Suprapubic skin (tissue), 4 donors: ENCODE results near the gene PIGL. TPM values are rescaled to one million over a fixed set of nuclear protein-coding genes. Genes with fewer than 3 reads are reported as not detected.

Experiments
- DNase-seq, 2 donors: peaks; one replicate each; pipeline ENCODE4 v3.0.0-alpha.2; 2019; ENCODE audit warnings: low spot score in 2 of 2
- H3K27ac ChIP-seq: fragments of 200-600 bp; sonication (generic); one replicate; pipeline ENCODE4 v1.5.1; 2019
- H3K27me3 ChIP-seq: fragments of 200-600 bp; sonication (generic); one replicate; pipeline ENCODE4 v1.5.1; 2019
- H3K36me3 ChIP-seq: fragments of 200-600 bp; sonication (generic); one replicate; pipeline ENCODE4 v1.5.1; 2019
- H3K4me1 ChIP-seq: fragments of 200-600 bp; sonication (generic); one replicate; pipeline ENCODE4 v1.5.1; 2019
- H3K4me3 ChIP-seq: fragments of 200-600 bp; sonication (generic); one replicate; pipeline ENCODE4 v1.5.1; 2019; ENCODE audit warnings: mild to moderate bottlenecking
- H3K9me3 ChIP-seq: fragments of 200-600 bp; sonication (generic); one replicate; pipeline ENCODE4 v1.5.1; 2019
- CTCF ChIP-seq, 2 donors: fragments of 200-600 bp in 1 of 2; fragments of 450-650 bp in 1 of 2; sonication (generic) in 1 of 2; IDR thresholded peaks; one replicate each; pipeline ENCODE4 v1.5.1; 2016 to 2019; ENCODE audit warnings: antibody characterized with exemption in 2 of 2, mild to moderate bottlenecking in 1 of 2, moderate library complexity in 1 of 2
- EP300 ChIP-seq: sonication (generic); formaldehyde crosslinking; IDR thresholded peaks from one replicate; pipeline ENCODE4 v1.6.1; 2017; ENCODE audit warnings: antibody characterized with exemption
- POLR2A ChIP-seq, 2 donors: fragments of 450-650 bp; IDR thresholded peaks; one replicate each; pipeline ENCODE4 v1.6.1; 2017; ENCODE audit warnings: antibody characterized with exemption in 2 of 2, mild to moderate bottlenecking in 2 of 2, moderate library complexity in 2 of 2
- POLR2AphosphoS5 ChIP-seq, 3 donors: sonication (generic); formaldehyde crosslinking; IDR thresholded peaks; one replicate each; pipeline ENCODE4 v1.6.1; 2017; ENCODE audit warnings: antibody characterized with exemption in 3 of 3
- WGBS: methylation state at CpG from one replicate; pipeline ENCODE4 v1.1.5; 2018; 5-methylcytosine and 5-hydroxymethylcytosine counted together
- total RNA-seq, 4 donors: library from RNA; depleted of rRNA; stranded (reverse); fragments of >200 nt; gene quantifications; one replicate each; pipeline ENCODE4 v1.1.0, GENCODE V29; 2016

PIGL gene
- 100 to 1,000 TPM in 1 of 4 donors, 10 to 100 TPM in 3; 59.5 to 287 (median 76.6) TPM for total RNA-seq

DNA sequence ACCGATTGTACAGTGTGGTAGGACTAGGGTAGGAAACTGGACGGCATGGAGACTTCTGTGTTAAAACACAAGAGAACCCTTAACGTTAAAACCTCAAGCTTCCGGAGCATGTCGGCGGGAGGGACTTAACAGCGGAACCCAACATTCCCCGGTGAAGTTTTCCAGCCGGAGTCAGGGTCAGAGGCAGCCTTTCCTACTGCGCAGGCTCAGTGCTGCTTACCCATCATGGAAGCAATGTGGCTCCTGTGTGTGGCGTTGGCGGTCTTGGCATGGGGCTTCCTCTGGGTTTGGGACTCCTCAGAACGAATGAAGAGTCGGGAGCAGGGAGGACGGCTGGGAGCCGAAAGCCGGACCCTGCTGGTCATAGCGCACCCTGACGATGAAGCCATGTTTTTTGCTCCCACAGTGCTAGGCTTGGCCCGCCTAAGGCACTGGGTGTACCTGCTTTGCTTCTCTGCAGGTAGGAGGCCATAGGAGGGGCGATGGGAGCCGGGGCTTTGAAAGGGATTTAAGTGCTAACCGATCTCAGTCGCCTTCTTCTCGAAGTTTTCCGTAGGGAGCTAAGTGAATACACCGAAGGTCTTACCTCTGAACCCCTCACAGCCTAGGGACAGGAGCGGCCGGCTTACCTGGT, at the start of gene PIGL:
PIGL (plus strand) TSS at position 209 of the 634 bp plus-strand sequence; CDS start at position 226, 17 bp downstream.
- WGBS: 0% methylated on average over 29 of the region's 29 CpGs
- peak within 1 kb of the TSS; percentile 97 for H3K27ac ChIP-seq
- DNase-seq: peak; percentile 92 to 93
- H3K4me3 ChIP-seq: peak within 1 kb of the TSS; percentile 96
- TF ChIP-seq POLR2AphosphoS5 (IDR thresholded peaks at IDR 0.05) (peak in 1 of 3 donors; percentile 26), EP300 (no peak), CTCF (IDR thresholded peaks at IDR 0.05) (no peak), POLR2A (IDR thresholded peaks at IDR 0.05) (peak in 1 of 2 donors; percentile 43)
- no peaks in the 10 kb centered on the region for H3K9me3 ChIP-seq
- H3K4me1 ChIP-seq: peaks cover 42% of the 10 kb centered on the region
- H3K27me3 ChIP-seq: no peaks in the 10 kb centered on the region
- H3K36me3 ChIP-seq: no peaks in the 10 kb centered on the region

DNA sequence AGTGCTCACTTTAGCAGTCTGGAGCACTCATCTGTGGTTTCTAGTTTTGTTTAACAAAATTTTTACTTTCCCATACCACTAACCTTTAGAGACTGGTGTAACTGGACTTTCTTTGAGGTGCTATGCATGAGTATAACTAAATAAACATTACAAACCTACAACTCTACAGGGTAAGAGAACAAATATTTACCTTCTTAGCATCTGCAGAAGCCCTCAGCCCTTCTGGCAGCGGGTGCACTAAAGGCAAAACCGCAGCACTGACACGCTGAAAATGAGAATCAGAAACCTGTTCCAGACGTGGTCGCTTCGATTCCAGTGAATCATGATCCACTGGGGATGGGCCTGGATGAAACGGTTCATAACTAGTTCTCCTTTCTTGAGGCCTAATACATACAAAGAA, 45.4 kb upstream of the PIGL start:
- no peak for DNase-seq
- peaks cover 31% of the 10 kb centered on the region for H3K36me3 ChIP-seq

DNA sequence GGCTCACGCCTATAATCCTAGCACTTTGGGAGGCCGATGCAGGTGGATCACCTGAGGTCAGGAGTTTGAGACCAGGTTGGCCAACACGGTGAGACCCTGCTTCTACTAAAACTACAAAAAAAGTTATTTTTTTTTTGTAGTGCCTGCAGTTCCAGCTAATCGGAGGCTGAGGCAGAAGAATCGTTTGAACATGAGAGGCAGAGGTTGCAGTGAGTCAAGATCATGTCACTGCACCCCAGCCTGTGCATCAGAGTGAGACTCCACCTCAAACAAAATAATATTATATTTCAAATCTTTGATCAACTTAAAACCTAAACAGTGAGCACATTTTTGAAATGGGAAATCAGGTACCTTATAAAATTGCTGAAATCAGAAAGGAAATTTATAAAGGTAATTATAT, 38.2 kb upstream of the PIGL start:
- Histone ChIP-seq H3K36me3 (peaks cover 8% of the 10 kb centered on the region), H3K4me1 (no peaks in the 10 kb centered on the region), H3K27me3 (no peaks in the 10 kb centered on the region), H3K27ac (no peak overlapping the region), H3K4me3 (no peak overlapping the region), H3K9me3 (no peaks in the 10 kb centered on the region)
- TF ChIP-seq EP300: no peak
- DNase-seq: no peak
- WGBS: 97% methylated on average over 5 of the region's 5 CpGs

More for the DNA sequence above, 45.4 kb upstream of the PIGL start:
- no peaks in the 10 kb centered on the region for H3K4me1 ChIP-seq
- H3K27ac ChIP-seq: no peak overlapping the region
- 87% methylated on average over 7 of the region's 7 CpGs for WGBS
- H3K9me3 ChIP-seq: no peaks in the 10 kb centered on the region
- no peak overlapping the region for H3K4me3 ChIP-seq
- TF ChIP-seq EP300: no peak
- no peak for TF ChIP-seq CTCF (IDR thresholded peaks at IDR 0.05)
- TF ChIP-seq POLR2A (IDR thresholded peaks at IDR 0.05): no peak
- TF ChIP-seq POLR2AphosphoS5 (IDR thresholded peaks at IDR 0.05): no peak
- H3K27me3 ChIP-seq: no peaks in the 10 kb centered on the region

DNA sequence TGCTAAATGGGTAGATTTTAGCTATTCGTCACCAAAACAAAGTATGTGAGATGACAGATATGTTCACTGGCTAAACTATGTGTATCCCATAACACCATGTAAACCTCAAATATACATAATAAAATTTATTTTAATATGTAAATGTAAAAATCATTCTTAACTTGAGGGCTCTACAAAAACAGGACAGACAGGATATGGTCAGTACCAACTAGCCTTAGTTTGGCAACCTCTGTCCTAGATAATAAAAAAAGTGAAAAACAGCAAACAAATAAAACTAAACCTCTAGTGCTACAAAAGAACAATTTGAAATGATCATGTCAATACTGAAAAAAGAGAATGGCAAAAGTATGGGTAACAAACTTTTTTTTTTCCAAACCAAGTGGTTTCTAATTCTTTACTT, 35.4 kb upstream of the PIGL start:
- TF ChIP-seq CTCF (IDR thresholded peaks at IDR 0.05) (no peak), POLR2A (IDR thresholded peaks at IDR 0.05) (no peak), EP300 (no peak), POLR2AphosphoS5 (IDR thresholded peaks at IDR 0.05) (no peak)
- WGBS: 96% methylated on average over 1 of the region's 1 CpG

GRCh38 chr17:16187642-16188041, 29.4 kb upstream of the PIGL start:
- no peaks in the 10 kb centered on the region for H3K9me3 ChIP-seq
- TF ChIP-seq POLR2AphosphoS5 (IDR thresholded peaks at IDR 0.05) (no peak), EP300 (no peak), POLR2A (IDR thresholded peaks at IDR 0.05) (no peak)
- no peak overlapping the region for H3K27ac ChIP-seq
- no peak overlapping the region for H3K4me3 ChIP-seq
- peaks cover 49% of the 10 kb centered on the region for H3K36me3 ChIP-seq
- no peaks in the 10 kb centered on the region for H3K27me3 ChIP-seq
- no peak for DNase-seq
- WGBS: 90% methylated on average over 5 of the region's 5 CpGs
- peaks cover 14% of the 10 kb centered on the region for H3K4me1 ChIP-seq

More for the DNA sequence above, 35.4 kb upstream of the PIGL start:
- H3K36me3 ChIP-seq: peaks cover 27% of the 10 kb centered on the region
- H3K4me3 ChIP-seq: no peak overlapping the region
- no peak overlapping the region for H3K27ac ChIP-seq
- no peaks in the 10 kb centered on the region for H3K27me3 ChIP-seq
- H3K9me3 ChIP-seq: no peaks in the 10 kb centered on the region
- no peak for DNase-seq
- no peaks in the 10 kb centered on the region for H3K4me1 ChIP-seq

- H3K36me3 ChIP-seq: peaks cover 55% of the 10 kb centered on the region
- no peaks in the 10 kb centered on the region for H3K9me3 ChIP-seq
- no peak overlapping the region for H3K4me3 ChIP-seq
- WGBS: 71% methylated on average over 3 of the region's 3 CpGs
- H3K27me3 ChIP-seq: no peaks in the 10 kb centered on the region
- no peak for DNase-seq
- H3K27ac ChIP-seq: no peak overlapping the region
- TF ChIP-seq POLR2AphosphoS5 (IDR thresholded peaks at IDR 0.05) (no peak), EP300 (no peak), CTCF (IDR thresholded peaks at IDR 0.05) (no peak), POLR2A (IDR thresholded peaks at IDR 0.05) (no peak)
- H3K4me1 ChIP-seq: peaks cover 17% of the 10 kb centered on the region
Observed at GRCh38 chr17:16189791-16190348, 27.1 kb upstream of the PIGL start.
